ENCODE data around the gene DNAJC10.

DNAJC10 gene

DNA sequence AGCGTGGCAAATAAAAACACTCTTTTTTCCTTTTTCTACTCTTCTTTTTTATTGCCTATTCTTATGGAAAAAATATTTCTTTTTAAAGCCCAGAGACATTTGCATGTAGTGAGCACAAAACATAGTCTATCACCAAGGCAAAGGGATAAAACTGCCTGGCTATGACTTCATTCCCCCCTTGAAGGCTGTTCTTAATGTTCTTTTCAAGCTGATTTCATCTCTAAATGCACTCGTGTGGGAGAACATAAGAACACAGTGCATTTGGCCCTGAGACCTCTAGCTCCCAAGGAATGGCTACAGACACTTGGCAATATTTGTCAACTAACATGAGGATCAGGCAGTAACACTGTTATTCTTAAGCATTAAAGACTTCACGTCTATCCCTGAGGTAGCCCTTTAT, 17.4 kb upstream of the DNAJC10 start:
- Mint-ChIP-seq H3K4me1 (no peaks in the 10 kb centered on the region), H3K36me3 (ENCODE audit: low read depth) (no peaks in the 10 kb centered on the region), H3K9me3 (no peaks in the 10 kb centered on the region), H3K27me3 (ENCODE audit: low read depth, poor library complexity) (no peaks in the 10 kb centered on the region), H3K27ac (no peak overlapping the region), H3K4me3 (no peak overlapping the region)
- TF ChIP-seq, protein P1, sequence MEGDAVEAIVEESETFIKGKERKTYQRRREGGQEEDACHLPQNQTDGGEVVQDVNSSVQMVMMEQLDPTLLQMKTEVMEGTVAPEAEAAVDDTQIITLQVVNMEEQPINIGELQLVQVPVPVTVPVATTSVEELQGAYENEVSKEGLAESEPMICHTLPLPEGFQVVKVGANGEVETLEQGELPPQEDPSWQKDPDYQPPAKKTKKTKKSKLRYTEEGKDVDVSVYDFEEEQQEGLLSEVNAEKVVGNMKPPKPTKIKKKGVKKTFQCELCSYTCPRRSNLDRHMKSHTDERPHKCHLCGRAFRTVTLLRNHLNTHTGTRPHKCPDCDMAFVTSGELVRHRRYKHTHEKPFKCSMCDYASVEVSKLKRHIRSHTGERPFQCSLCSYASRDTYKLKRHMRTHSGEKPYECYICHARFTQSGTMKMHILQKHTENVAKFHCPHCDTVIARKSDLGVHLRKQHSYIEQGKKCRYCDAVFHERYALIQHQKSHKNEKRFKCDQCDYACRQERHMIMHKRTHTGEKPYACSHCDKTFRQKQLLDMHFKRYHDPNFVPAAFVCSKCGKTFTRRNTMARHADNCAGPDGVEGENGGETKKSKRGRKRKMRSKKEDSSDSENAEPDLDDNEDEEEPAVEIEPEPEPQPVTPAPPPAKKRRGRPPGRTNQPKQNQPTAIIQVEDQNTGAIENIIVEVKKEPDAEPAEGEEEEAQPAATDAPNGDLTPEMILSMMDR (IDR thresholded peaks at IDR 0.05) = no peak
- DNase-seq = no peak

DNA sequence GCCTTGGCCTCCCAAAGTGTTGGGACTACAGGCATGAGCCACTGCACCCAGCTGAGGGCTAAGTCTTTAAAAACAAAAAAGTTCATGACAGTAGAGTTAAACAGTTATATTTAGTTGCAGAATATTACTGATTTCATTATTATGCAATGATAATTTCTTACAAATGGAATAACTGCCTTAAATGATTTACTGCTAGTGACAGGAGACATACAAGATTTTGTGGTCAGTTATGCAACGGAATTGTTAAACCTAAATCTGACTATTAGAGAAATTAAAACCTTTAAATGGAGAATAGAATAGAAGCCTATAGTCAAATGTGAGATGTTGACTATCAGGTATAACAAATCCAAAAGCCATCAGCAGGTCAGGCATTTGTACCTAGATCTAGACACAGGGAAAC, 10.3 kb upstream of the DNAJC10 start:
- H3K4me1 Mint-ChIP-seq = no peaks in the 10 kb centered on the region
- DNase-seq = no peak
- H3K27me3 Mint-ChIP-seq (ENCODE audit: low read depth, poor library complexity) = no peaks in the 10 kb centered on the region
- H3K4me3 Mint-ChIP-seq = no peak overlapping the region
- H3K27ac Mint-ChIP-seq = no peak overlapping the region
- TF ChIP-seq, protein P1 (IDR thresholded peaks at IDR 0.05) = no peak
- no peaks in the 10 kb centered on the region for H3K36me3 Mint-ChIP-seq (ENCODE audit: low read depth)
- H3K9me3 Mint-ChIP-seq = no peaks in the 10 kb centered on the region

DNA sequence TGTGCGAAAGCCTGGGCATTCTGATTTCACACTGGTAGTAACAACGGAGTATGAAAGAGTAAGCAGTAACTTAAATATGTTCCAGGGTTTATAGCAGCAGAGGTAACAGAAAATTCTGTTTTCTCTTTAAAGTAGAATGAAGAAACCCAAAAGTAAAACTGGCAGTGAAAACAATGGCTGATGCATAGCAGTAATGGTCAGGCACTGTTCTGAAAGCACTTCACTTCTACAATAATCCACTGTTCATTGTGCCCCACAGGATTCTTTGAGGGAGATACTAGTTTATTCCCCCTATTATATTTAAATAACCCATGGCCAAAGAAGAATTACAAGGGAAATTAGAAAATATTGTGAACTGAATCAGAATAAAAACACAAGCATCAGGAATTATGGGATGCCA, 9.3 kb upstream of the DNAJC10 start:
- TF ChIP-seq, protein P1 (IDR thresholded peaks at IDR 0.05) = no peak

DNA sequence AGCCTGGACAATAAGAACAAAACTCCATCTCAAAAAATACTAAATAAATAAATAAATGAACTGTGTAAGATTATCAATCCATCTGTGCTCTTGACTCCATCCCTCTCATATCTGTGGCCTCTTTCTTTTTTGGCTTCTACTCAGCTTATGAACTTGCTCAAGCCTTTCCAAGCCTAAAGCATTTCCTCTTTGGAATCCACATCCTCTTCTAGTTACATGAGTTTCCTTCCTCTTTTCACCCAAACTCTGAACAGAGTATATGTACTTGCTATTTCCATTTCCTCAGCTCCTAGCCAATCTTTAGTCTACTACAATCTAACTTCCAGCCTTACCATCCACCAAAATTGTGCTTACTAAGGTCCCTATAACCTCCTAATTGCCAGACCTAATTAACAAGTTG, 2.5 kb upstream of the DNAJC10 start:
- Mint-ChIP-seq H3K4me3 (no peak overlapping the region), H3K4me1 (no peaks in the 10 kb centered on the region), H3K9me3 (no peaks in the 10 kb centered on the region), H3K27ac (no peak overlapping the region), H3K36me3 (ENCODE audit: low read depth) (peaks cover 7% of the 10 kb centered on the region), H3K27me3 (ENCODE audit: low read depth, poor library complexity) (no peaks in the 10 kb centered on the region)
- TF ChIP-seq, protein P1 (IDR thresholded peaks at IDR 0.05) = no peak
- DNase-seq = no peak

More for the DNA sequence above, 9.3 kb upstream of the DNAJC10 start:
- H3K4me3 Mint-ChIP-seq = no peak overlapping the region
- H3K27ac Mint-ChIP-seq = no peak overlapping the region
- no peaks in the 10 kb centered on the region for H3K27me3 Mint-ChIP-seq (ENCODE audit: low read depth, poor library complexity)
- H3K9me3 Mint-ChIP-seq = no peaks in the 10 kb centered on the region
- DNase-seq = no peak
- no peaks in the 10 kb centered on the region for H3K36me3 Mint-ChIP-seq (ENCODE audit: low read depth)
- no peaks in the 10 kb centered on the region for H3K4me1 Mint-ChIP-seq

DNA sequence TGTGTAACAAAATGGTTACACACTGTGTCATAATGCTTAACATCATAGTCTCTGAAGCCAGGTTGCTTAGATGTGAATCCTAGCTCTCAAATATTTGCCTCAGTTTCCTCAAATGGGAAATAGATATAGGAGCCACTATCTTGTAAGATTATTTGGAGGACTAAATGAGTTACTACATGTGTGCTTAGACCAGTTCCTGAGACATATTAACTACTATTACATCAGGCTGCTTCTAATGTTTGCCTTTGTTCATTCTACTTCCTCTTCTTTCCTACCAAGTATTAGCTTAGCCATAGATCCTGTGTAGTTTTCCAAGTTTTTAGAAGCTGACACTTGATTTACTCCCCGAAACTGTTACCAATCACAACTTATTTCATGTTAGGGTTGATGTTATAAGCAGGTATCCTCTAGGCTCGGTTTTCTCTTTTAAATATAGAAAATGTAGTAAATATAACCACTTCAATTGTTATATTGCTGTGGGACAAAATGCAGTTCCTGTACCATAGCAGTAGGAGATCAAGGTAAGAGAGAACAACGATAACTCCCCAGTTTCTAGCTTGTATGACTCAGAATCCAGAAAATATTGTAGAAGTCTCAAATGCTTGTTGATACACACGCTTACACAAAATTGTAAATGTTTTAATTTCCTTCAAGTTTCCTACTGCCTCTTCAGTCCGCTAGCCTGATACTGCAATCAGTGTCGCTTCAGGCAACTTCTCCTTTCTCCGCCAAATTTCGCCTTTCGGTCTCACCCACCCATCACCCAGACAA, 751 bp upstream of the DNAJC10 start:
- TF ChIP-seq, protein P1 (IDR thresholded peaks at IDR 0.05) = no peak
- Mint-ChIP-seq H3K27me3 (ENCODE audit: low read depth, poor library complexity) (no peaks in the 10 kb centered on the region), H3K27ac (no peak overlapping the region), H3K9me3 (no peaks in the 10 kb centered on the region), H3K4me3 (no peak overlapping the region), H3K4me1 (no peaks in the 10 kb centered on the region), H3K36me3 (ENCODE audit: low read depth) (peaks cover 7% of the 10 kb centered on the region)
- DNase-seq = no peak

DNA sequence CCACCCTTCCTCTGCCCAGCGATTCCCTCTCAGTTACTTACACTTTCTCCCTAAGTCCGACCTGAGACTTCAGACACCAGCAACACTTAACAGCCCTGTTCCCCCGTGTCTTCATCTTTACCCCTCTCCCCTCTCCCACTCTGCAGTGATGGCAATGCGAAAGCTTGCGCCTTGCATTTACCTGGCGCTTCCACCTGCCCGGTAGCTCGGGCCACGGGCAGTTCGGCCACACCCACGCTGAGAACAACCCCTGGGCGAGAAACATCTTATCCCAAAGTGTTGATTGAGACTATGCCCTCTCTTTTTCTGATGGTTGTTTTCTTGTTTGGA, 558 bp downstream of the DNAJC10 start:
- H3K4me3 Mint-ChIP-seq = no peak overlapping the region
- TF ChIP-seq, protein P1 (IDR thresholded peaks at IDR 0.05) = no peak
- peaks cover 12% of the 10 kb centered on the region for H3K36me3 Mint-ChIP-seq (ENCODE audit: low read depth)
- no peaks in the 10 kb centered on the region for H3K27me3 Mint-ChIP-seq (ENCODE audit: low read depth, poor library complexity)
- H3K9me3 Mint-ChIP-seq = no peaks in the 10 kb centered on the region
- DNase-seq = no peak
- H3K27ac Mint-ChIP-seq = no peak overlapping the region
- H3K4me1 Mint-ChIP-seq = no peaks in the 10 kb centered on the region
